Ovary (tissue), 3 donors: ENCODE measurements around the gene CTNND2.

Source experiments
- EP300 ChIP-seq: sonication (generic); formaldehyde crosslinking; IDR thresholded peaks from one replicate; pipeline ENCODE4 v1.6.1; 2017; ENCODE audit warnings: antibody characterized with exemption
- POLR2A ChIP-seq: fragments of 450-650 bp; IDR thresholded peaks from one replicate; pipeline ENCODE4 v1.6.1; 2017; ENCODE audit warnings: antibody characterized with exemption, mild to moderate bottlenecking, moderate library complexity
- TF ChIP-seq, protein P1 (sequence below), 3 donors: fragments of 450-650 bp in 2 of 3; fragments of 200-600 bp in 1 of 3; IDR thresholded peaks; one replicate each; pipeline versions ENCODE4 v1.5.1 to v1.8.0; 2016 to 2022; ENCODE audit warnings: antibody characterized with exemption in 3 of 3, mild to moderate bottlenecking in 1 of 3
- donor health status: DM: no; HTN: no; CAD: no.

DNA sequence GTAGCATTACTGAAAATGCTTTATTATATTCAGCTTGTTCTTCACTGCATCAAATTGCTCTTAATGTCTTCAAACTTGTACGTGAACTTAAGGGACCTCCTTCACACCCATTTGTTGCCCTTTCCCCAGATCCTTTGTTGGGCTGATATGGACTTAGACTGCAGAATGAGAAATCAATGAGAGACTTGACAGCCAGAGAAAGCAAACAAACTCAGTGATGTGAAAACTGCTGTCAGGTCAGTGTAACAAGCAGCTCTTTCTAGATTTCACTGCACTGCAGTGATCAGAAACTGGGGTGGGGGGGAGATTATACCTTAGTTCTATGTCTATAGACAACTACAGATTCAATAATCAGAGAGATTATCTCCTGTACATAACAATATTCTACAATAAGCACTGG, 652.2 kb downstream of the CTNND2 start:
- TF ChIP-seq, protein P1, sequence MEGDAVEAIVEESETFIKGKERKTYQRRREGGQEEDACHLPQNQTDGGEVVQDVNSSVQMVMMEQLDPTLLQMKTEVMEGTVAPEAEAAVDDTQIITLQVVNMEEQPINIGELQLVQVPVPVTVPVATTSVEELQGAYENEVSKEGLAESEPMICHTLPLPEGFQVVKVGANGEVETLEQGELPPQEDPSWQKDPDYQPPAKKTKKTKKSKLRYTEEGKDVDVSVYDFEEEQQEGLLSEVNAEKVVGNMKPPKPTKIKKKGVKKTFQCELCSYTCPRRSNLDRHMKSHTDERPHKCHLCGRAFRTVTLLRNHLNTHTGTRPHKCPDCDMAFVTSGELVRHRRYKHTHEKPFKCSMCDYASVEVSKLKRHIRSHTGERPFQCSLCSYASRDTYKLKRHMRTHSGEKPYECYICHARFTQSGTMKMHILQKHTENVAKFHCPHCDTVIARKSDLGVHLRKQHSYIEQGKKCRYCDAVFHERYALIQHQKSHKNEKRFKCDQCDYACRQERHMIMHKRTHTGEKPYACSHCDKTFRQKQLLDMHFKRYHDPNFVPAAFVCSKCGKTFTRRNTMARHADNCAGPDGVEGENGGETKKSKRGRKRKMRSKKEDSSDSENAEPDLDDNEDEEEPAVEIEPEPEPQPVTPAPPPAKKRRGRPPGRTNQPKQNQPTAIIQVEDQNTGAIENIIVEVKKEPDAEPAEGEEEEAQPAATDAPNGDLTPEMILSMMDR (IDR thresholded peaks at IDR 0.05) = no peak
- TF ChIP-seq POLR2A = no peak
- TF ChIP-seq EP300 = no peak
